Measurements from ENCODE around the gene IKZF2. TPM values are rescaled to one million over a fixed set of nuclear protein-coding genes. Genes with fewer than 3 reads are reported as not detected.

The IKZF2 gene
- total RNA-seq, 1 experiment from 2014 or later, result 1.6 TPM

DNA sequence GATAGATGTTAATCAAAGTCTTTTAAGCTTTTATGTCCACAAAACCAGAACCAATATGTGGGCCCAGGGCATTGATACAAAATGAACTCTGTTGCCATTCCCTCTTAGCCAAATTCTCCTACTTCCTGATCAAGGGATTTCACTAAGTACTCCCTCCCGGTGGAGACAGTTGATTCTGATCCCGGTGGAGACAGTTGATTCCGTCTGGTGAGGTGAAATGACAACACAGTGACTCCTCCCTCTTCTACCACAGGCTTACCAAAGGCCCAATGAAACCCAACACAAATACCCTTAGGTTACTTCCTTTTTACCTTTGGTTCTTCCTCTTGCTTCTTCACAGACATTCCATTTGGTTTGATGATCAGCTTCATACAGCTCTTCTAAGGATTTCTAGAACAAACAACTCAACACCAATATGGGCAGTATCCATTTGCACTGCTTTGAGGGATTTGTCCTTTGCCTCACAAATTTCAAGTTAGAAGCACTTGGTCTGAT, 153.8 kb downstream of the IKZF2 start:
- no peaks in the 10 kb centered on the region for H3K27me3 ChIP-seq (ENCODE audit: insufficient read depth, low read length)
- no peak overlapping the region for H3K4me3 ChIP-seq (replicated peaks in 1 of 2; ENCODE audit: low read depth in 1 of 2, low read length in 2 of 2)
- no peaks in the 10 kb centered on the region for H3K4me1 ChIP-seq (ENCODE audit: control insufficient read depth in 1 of 2, insufficient read depth in 2 of 2, low read length in 2 of 2)
- no peak overlapping the region for H3K9ac ChIP-seq (ENCODE audit: low read length)
- TF ChIP-seq CEBPB (IDR thresholded peaks at IDR 0.05; ENCODE audit: low read depth) (no peak), ZFX (IDR thresholded peaks at IDR 0.05) (no peak), RAD21 (IDR thresholded peaks at IDR 0.05; ENCODE audit: low read depth) (no peak), YY1 (IDR thresholded peaks at IDR 0.05; ENCODE audit: extremely low read depth, insufficient replicate concordance, low read depth, low read length) (no peak), SRF (IDR thresholded peaks at IDR 0.05; ENCODE audit: low read depth) (no peak), ELF1 (IDR thresholded peaks at IDR 0.05; ENCODE audit: borderline replicate concordance, low read depth) (no peak), SP1 (IDR thresholded peaks at IDR 0.05; ENCODE audit: low read depth) (no peak), JUND (IDR thresholded peaks at IDR 0.05) (no peak), FOSL1 (IDR thresholded peaks at IDR 0.05; ENCODE audit: low read depth) (no peak), SIN3A (IDR thresholded peaks at IDR 0.05; ENCODE audit: low read depth) (no peak), TCF7L2 (IDR thresholded peaks at IDR 0.05; ENCODE audit: borderline replicate concordance, extremely low read depth, insufficient read depth, insufficient read length) (no peak), EZH2phosphoT487 (IDR thresholded peaks at IDR 0.05; ENCODE audit: borderline replicate concordance) (no peak)
- TF ChIP-seq, protein P1, sequence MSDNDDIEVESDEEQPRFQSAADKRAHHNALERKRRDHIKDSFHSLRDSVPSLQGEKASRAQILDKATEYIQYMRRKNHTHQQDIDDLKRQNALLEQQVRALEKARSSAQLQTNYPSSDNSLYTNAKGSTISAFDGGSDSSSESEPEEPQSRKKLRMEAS (IDR thresholded peaks at IDR 0.05), result no peak
- TF ChIP-seq, protein P2, sequence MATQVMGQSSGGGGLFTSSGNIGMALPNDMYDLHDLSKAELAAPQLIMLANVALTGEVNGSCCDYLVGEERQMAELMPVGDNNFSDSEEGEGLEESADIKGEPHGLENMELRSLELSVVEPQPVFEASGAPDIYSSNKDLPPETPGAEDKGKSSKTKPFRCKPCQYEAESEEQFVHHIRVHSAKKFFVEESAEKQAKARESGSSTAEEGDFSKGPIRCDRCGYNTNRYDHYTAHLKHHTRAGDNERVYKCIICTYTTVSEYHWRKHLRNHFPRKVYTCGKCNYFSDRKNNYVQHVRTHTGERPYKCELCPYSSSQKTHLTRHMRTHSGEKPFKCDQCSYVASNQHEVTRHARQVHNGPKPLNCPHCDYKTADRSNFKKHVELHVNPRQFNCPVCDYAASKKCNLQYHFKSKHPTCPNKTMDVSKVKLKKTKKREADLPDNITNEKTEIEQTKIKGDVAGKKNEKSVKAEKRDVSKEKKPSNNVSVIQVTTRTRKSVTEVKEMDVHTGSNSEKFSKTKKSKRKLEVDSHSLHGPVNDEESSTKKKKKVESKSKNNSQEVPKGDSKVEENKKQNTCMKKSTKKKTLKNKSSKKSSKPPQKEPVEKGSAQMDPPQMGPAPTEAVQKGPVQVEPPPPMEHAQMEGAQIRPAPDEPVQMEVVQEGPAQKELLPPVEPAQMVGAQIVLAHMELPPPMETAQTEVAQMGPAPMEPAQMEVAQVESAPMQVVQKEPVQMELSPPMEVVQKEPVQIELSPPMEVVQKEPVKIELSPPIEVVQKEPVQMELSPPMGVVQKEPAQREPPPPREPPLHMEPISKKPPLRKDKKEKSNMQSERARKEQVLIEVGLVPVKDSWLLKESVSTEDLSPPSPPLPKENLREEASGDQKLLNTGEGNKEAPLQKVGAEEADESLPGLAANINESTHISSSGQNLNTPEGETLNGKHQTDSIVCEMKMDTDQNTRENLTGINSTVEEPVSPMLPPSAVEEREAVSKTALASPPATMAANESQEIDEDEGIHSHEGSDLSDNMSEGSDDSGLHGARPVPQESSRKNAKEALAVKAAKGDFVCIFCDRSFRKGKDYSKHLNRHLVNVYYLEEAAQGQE (IDR thresholded peaks at IDR 0.05; ENCODE audit: low read depth), result no peak
- TF ChIP-seq, protein P3, sequence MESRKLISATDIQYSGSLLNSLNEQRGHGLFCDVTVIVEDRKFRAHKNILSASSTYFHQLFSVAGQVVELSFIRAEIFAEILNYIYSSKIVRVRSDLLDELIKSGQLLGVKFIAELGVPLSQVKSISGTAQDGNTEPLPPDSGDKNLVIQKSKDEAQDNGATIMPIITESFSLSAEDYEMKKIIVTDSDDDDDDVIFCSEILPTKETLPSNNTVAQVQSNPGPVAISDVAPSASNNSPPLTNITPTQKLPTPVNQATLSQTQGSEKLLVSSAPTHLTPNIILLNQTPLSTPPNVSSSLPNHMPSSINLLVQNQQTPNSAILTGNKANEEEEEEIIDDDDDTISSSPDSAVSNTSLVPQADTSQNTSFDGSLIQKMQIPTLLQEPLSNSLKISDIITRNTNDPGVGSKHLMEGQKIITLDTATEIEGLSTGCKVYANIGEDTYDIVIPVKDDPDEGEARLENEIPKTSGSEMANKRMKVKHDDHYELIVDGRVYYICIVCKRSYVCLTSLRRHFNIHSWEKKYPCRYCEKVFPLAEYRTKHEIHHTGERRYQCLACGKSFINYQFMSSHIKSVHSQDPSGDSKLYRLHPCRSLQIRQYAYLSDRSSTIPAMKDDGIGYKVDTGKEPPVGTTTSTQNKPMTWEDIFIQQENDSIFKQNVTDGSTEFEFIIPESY (IDR thresholded peaks at IDR 0.05; ENCODE audit: extremely low read depth, insufficient replicate concordance, low read length), result no peak
- DNase-seq (ENCODE audit: low read depth, low spot score) (no peak), ATAC-seq (no peak)
- H3K9me2 ChIP-seq (ENCODE audit: insufficient read depth), result no peaks in the 10 kb centered on the region
- H3K36me3 ChIP-seq (ENCODE audit: control insufficient read depth in 1 of 2, insufficient read depth in 2 of 2, low read length in 2 of 2), result no peaks in the 10 kb centered on the region
- POLR2A ChIA-PET, result no interaction called here
- RAD21 ChIA-PET (ENCODE audit: low non-redundant PET in 1 of 2, low total read pairs in 2 of 2, uncharacterized antibody in 2 of 2, unreplicated experiment in 2 of 2), result no interaction called here
- no peak overlapping the region for H2AFZ ChIP-seq (ENCODE audit: low read depth, low read length, poor library complexity, severe bottlenecking)
- no peak overlapping the region for H3K27ac ChIP-seq (ENCODE audit: low read depth, low read length)
- CTCF ChIA-PET, result no interaction called here
- H3K9me3 ChIP-seq (ENCODE audit: control insufficient read depth in 1 of 2, insufficient read depth in 1 of 2, low read depth in 1 of 2, low read length in 2 of 2), result no peaks in the 10 kb centered on the region
- intact Hi-C loops (cut with micrococcal nuclease), result no loop called here
- no peaks in the 10 kb centered on the region for H3K79me2 ChIP-seq (ENCODE audit: insufficient read depth, low read length)
- BruUV-seq (replicated peaks), result no TSS peak
- H3K4me2 ChIP-seq (ENCODE audit: low read length), result no peak overlapping the region
- no peaks in the 10 kb centered on the region for H4K20me1 ChIP-seq (ENCODE audit: insufficient read depth)
